Hepatocyte (in vitro differentiated cells): ENCODE results near the gene LXN. TPM values are rescaled to one million over a fixed set of nuclear protein-coding genes. Genes with fewer than 3 reads are reported as not detected.

Experiments used
- DNase-seq: peaks from one replicate; pipeline ENCODE4 v3.0.0-alpha.2; 2016; ENCODE audit warnings: low spot score
- H2AFZ ChIP-seq: fragments of 200-600 bp; sonication (generic); 2 replicates; pipeline ENCODE4 v1.6.0; 2016; ENCODE audit warnings: antibody characterized with exemption, mild to moderate bottlenecking
- H3K27ac ChIP-seq: fragments of 200-600 bp; sonication (generic); 2 replicates; pipeline ENCODE4 v1.5.1; 2016; ENCODE audit warnings: mild to moderate bottlenecking
- H3K27me3 ChIP-seq: fragments of 200-600 bp; sonication (generic); 2 replicates; pipeline ENCODE4 v1.6.1; 2016
- H3K36me3 ChIP-seq: fragments of 200-600 bp; sonication (generic); replicated peaks from 2 replicates; pipeline ENCODE4 v1.5.1; 2016; ENCODE audit warnings: low read depth; ENCODE audit not compliant: insufficient read depth
- H3K4me1 ChIP-seq: fragments of 200-600 bp; sonication (generic); 2 replicates; pipeline ENCODE4 v1.5.1; 2016; ENCODE audit warnings: mild to moderate bottlenecking, moderate library complexity; ENCODE audit not compliant: insufficient read depth
- H3K4me2 ChIP-seq: fragments of 200-600 bp; sonication (generic); 2 replicates; pipeline ENCODE4 v1.6.0; 2016
- H3K4me3 ChIP-seq: fragments of 200-600 bp; sonication (generic); 2 replicates; pipeline ENCODE4 v1.5.1; 2016; ENCODE audit warnings: mild to moderate bottlenecking
- H3K79me2 ChIP-seq: fragments of 200-600 bp; sonication (generic); 2 replicates; pipeline ENCODE4 v1.6.0; 2017; ENCODE audit warnings: mild to moderate bottlenecking
- H3K9me2 ChIP-seq: fragments of 200-600 bp; sonication (generic); replicated peaks from 2 replicates; pipeline ENCODE4 v1.6.0; 2017; ENCODE audit warnings: mild to moderate bottlenecking; ENCODE audit not compliant: insufficient read depth
- H3K9me3 ChIP-seq: fragments of 200-600 bp; sonication (generic); 2 replicates; pipeline ENCODE4 v1.5.1; 2016; ENCODE audit warnings: low read depth, mild to moderate bottlenecking
- H4K20me1 ChIP-seq: fragments of 200-600 bp; sonication (generic); 2 replicates; pipeline ENCODE4 v1.6.0; 2016; ENCODE audit warnings: mild to moderate bottlenecking; ENCODE audit not compliant: insufficient read depth, poor library complexity, severe bottlenecking
- EZH2 ChIP-seq: fragments of 200-600 bp; sonication (generic); IDR thresholded peaks from 2 replicates; pipeline ENCODE4 v1.6.1; 2016; ENCODE audit warnings: antibody characterized with exemption, mild to moderate bottlenecking, borderline replicate concordance
- EZH2phosphoT487 ChIP-seq: fragments of 200-600 bp; sonication (generic); IDR thresholded peaks from one replicate; pipeline ENCODE4 v1.6.1; 2018; ENCODE audit warnings: antibody characterized with exemption, mild to moderate bottlenecking, low read depth, moderate library complexity; ENCODE audit not compliant: unreplicated experiment, severe bottlenecking
- WGBS: methylation state at CpG from one replicate; pipeline ENCODE4 v1.1.6; 2016; ENCODE audit warnings: low lambda C conversion rate; ENCODE audit errors: missing lambda C conversion rate; 5-methylcytosine and 5-hydroxymethylcytosine counted together
- polyA plus RNA-seq: library from polyadenylated mRNA; unstranded; fragments of >200 nt; fragmentation: Nextera tagmentation; extraction: Ambion mirVana; gene quantifications from 2 replicates; pipeline ENCODE4 v1.2.1, GENCODE V29; 2016
- total RNA-seq: library from RNA; depleted of rRNA; stranded (reverse); fragments of >200 nt; gene quantifications from 2 replicates; pipeline ENCODE4 v1.2.3, GENCODE V29; 2014
- TF ChIP-seq, protein P1 (sequence below): fragments of 200-600 bp; sonication (generic); IDR thresholded peaks from 2 replicates; pipeline ENCODE4 v1.5.1; 2016; ENCODE audit warnings: antibody characterized with exemption, mild to moderate bottlenecking; ENCODE audit not compliant: poor library complexity

LXN gene
- total and polyA plus RNA-seq, 2 experiments from 2014 or later: 19.6 to 21.3 TPM

DNA sequence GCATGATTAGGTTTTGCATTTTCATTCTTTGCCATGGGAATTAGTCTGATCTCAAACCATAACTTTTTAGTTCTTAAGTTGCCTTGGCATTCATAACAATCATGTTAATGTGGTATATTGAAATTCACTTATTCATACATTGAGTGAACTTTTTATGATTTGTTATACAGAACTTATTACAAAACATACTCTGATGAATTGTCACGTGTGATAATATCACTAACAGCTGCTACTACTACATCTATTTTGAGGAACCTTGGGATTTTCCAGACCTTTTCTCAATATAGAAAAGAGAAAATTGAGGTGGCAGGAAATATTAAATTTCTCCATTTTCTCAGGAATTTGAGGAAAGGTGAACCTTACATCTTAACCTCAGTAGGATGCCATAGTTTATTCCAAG lies 9.2 kb downstream of the LXN start:
- no peaks in the 10 kb centered on the region for H3K4me1 ChIP-seq
- H3K79me2 ChIP-seq: peaks cover 2% of the 10 kb centered on the region
- no peak overlapping the region for H3K4me3 ChIP-seq
- H3K36me3 ChIP-seq: no peaks in the 10 kb centered on the region
- no peaks in the 10 kb centered on the region for H3K27me3 ChIP-seq
- TF ChIP-seq, protein P1, sequence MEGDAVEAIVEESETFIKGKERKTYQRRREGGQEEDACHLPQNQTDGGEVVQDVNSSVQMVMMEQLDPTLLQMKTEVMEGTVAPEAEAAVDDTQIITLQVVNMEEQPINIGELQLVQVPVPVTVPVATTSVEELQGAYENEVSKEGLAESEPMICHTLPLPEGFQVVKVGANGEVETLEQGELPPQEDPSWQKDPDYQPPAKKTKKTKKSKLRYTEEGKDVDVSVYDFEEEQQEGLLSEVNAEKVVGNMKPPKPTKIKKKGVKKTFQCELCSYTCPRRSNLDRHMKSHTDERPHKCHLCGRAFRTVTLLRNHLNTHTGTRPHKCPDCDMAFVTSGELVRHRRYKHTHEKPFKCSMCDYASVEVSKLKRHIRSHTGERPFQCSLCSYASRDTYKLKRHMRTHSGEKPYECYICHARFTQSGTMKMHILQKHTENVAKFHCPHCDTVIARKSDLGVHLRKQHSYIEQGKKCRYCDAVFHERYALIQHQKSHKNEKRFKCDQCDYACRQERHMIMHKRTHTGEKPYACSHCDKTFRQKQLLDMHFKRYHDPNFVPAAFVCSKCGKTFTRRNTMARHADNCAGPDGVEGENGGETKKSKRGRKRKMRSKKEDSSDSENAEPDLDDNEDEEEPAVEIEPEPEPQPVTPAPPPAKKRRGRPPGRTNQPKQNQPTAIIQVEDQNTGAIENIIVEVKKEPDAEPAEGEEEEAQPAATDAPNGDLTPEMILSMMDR: no peak
- TF ChIP-seq EZH2 (no peak), EZH2phosphoT487 (no peak)
- no peak overlapping the region for H3K4me2 ChIP-seq
- no peak overlapping the region for H3K27ac ChIP-seq
- H4K20me1 ChIP-seq: no peaks in the 10 kb centered on the region
- H2AFZ ChIP-seq: no peak overlapping the region
- DNase-seq: no peak
- no peaks in the 10 kb centered on the region for H3K9me3 ChIP-seq
- no peaks in the 10 kb centered on the region for H3K9me2 ChIP-seq
- 98% methylated on average over 1 of the region's 1 CpG for WGBS

DNA sequence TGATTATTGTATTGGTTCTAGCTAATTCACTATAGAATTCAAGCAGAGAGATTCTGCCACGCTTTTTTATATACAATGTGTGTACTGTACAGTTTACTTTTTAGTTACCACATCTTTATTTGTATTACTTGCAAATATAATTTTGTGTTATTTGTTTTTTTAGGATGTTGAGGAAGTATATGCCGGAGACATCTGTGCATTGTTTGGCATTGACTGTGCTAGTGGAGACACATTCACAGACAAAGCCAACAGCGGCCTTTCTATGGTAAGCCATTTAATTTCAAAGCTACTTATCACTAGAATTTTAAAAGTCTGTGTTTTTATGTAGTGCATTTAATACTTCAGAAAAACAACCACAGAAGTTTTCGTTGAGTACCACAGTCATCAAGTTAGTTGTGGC lies 11.7 kb downstream of the LXN start:
- Histone ChIP-seq H2AFZ (no peak overlapping the region), H3K4me2 (no peak overlapping the region), H3K27me3 (no peaks in the 10 kb centered on the region), H3K4me1 (no peaks in the 10 kb centered on the region), H3K4me3 (no peak overlapping the region), H3K79me2 (peaks cover 2% of the 10 kb centered on the region), H4K20me1 (no peaks in the 10 kb centered on the region), H3K9me2 (no peaks in the 10 kb centered on the region), H3K36me3 (no peaks in the 10 kb centered on the region), H3K9me3 (no peaks in the 10 kb centered on the region), H3K27ac (no peak overlapping the region)
- WGBS: 97% methylated on average over 4 of the region's 4 CpGs
- TF ChIP-seq, protein P1: no peak
- TF ChIP-seq EZH2 (no peak), EZH2phosphoT487 (no peak)
- no peak for DNase-seq

DNA sequence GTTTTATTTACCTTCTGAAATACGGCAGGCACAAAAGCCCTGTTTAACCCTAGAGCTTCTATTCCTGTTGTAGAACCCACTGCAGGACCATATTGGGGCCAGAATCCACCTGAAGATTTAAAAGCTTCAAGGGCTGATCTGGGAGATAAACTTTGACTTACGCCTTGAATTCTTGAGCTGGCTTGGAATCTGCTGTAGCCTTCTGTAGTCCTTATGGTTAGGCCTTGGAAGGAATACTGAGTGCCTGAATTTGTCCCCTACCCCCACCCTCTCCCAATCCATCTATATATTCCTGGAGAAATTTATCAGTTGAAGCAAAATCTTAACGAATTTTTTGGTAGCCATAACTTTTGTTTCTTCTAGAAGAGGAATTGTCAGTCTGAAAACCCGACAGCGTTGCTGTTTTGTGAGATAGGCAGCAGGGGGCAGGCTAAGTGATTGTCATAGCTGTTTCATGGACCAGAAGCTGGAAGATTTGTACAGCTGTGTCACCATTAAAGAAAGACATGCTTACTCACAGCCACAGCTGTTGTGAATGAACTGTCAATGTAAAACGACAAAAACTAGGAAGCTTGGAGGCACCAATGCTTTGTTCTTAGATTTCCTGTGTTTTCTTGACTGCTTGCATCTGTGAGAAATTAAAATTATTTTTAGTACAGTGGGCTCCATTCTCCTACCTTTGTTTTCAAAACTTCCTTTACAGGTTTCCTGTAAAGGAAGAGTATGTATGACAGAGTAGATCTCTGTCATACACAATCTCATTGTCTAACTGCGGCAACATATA lies 12.8 kb downstream of the LXN start:
- Histone ChIP-seq H3K4me1 (no peaks in the 10 kb centered on the region), H3K27me3 (no peaks in the 10 kb centered on the region), H3K9me3 (no peaks in the 10 kb centered on the region), H3K27ac (no peak overlapping the region), H2AFZ (no peak overlapping the region), H3K36me3 (no peaks in the 10 kb centered on the region), H3K4me2 (no peak overlapping the region), H4K20me1 (no peaks in the 10 kb centered on the region), H3K9me2 (no peaks in the 10 kb centered on the region), H3K79me2 (peaks cover 2% of the 10 kb centered on the region), H3K4me3 (no peak overlapping the region)
- 55% methylated on average over 7 of the region's 7 CpGs for WGBS
- TF ChIP-seq EZH2phosphoT487: no peak
- TF ChIP-seq, protein P1: peak; percentile 78
- peak; percentile 78 for DNase-seq
